ENCODE data around the gene ADGRG1. TPM values are rescaled to one million over a fixed set of nuclear protein-coding genes. Genes with fewer than 3 reads are reported as not detected.
A peak's percentile ranks its signal among the peaks of the same experiment; 100 is the strongest.

ADGRG1 gene
- total RNA-seq, 1 experiment from 2014 or later = 18.9 TPM

DNA sequence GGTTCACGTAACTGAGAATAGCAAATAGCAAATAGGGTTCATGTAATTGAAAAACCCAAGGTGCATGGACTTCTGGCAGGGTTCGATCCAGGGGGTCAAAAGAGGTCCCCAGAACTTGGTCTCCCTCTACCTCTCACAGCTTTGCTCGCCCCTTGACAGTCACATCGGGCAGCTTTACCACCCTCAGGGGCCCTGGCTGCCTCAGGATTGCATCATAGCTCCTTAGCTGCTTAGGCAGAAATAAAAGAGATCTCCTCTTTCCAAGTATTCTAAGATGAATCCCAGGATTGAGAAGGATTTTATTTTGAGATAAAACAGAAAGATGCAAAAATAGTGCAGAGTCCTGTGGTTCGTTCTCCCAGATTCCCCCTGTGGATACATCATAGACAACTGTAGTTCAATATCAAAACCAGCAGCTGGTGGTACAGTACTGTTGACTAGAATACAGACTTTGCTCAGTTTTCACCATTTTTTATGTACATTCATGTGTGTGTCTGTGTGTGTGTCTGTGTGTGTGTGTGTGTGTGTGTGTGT is 52.5 kb downstream of the ADGRG1 start:
- DNase-seq (ENCODE audit: low read depth) = no peak

DNA sequence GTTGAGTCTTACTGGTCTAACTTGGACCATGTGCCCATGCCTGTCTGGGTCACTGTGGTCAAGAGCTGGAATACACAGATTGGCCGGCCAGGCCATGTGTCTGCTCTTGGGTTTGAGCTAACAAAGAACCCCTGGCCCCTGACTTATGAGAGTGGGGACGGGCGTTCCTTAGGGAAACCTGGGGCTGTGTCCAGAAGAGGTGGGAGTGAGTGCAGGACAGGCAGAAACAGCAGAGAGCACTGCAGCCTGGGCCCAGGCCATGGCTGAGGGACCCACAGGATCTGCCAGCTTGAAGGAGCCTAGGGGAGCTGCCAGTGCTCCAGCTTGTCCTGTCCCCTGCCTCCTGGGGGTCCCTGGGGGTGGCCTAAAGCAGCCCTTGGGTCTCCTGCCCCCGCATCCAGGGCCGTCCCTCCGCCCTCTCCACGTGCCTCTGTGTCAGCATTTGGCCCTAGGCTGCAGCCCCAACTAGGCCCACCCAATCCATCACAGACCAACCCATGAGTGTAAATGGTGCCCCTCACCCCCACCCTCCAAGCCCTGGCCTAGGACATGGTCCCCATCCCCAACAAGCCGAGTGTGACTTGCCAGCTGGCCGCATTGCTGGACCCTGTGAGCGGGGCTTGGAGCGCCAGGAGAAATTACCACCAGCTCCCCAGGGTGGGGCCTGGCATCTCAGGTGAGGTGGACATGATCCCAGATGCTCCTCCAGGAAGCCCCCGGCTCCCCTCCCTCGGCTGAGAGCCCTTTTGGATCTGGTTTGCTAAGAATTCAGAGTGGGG is 53.7 kb downstream of the ADGRG1 start:
- DNase-seq (ENCODE audit: low read depth) = no peak

DNA sequence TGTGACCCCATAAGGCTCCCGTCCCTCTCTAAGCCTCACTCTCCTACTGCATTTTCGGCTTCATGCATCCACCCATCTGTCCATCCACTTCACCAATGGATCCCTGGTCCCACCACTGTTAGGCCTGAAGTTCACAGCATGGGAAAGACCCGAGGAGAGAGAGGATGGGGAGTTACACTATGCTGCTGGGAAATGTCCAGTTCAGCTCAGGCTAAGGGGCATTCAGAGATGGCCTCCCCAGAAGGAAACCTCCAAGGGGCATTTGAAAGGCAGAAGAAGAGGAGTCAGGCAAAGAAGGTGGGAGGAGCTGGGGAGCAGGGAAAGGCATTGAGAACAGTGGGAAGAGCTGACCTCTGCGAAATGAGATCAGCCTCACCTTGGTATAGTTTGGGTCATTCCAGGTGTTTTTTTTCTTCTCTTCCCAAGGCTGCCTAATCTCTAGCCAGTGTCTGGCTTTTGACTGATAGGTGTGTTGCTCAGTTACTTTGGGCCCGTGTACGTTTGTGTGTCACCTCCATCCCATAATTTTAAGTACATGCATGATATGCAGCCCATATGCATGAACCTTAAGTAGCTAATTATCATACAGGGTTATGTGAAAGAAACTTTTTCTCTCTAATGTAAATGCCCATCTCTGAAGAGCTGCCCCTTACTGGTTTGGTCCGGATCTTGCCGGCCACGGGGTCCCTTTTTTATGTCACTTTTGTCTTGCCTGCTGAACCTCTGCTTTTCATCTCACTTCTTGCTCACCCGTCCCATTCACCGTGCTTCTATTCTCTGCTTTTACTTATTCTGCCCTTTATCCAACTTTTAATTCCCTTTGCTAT is 54.6 kb downstream of the ADGRG1 start:
- DNase-seq (ENCODE audit: low read depth) = no peak

DNA sequence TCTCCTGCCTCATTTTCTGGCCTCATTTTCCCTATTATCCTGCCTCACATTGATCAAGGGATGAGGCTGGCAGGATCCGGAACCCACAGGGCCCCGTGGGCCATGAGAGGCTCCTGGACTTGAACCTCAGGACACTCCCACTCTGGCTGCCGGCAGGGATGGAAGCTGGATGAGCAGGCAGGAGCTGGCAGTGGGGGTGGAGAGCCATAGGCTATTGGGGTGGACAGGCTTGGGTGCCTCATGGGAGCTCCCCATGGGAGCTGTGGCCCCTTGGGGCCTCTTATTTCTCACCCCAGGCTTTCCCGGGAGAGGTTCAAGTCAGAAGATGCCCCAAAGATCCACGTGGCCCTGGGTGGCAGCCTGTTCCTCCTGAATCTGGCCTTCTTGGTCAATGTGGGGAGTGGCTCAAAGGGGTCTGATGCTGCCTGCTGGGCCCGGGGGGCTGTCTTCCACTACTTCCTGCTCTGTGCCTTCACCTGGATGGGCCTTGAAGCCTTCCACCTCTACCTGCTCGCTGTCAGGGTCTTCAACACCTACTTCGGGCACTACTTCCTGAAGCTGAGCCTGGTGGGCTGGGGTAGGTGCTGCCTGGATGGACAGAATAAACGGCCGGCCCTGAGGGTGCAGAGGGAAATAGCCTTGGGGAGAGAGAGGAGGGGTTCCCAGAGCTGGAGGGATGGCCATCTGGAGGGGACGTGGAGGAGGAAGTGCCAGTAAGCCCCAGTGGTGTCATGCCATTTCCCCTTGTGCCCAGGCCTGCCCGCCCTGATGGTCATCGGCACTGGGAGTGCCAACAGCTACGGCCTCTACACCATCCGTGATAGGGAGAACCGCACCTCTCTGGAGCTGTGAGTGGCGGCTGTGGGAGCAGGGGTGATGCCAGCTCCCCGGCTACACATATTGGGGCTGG is 55.5 kb downstream of the ADGRG1 start:
- no peak for DNase-seq (ENCODE audit: low read depth)

DNA sequence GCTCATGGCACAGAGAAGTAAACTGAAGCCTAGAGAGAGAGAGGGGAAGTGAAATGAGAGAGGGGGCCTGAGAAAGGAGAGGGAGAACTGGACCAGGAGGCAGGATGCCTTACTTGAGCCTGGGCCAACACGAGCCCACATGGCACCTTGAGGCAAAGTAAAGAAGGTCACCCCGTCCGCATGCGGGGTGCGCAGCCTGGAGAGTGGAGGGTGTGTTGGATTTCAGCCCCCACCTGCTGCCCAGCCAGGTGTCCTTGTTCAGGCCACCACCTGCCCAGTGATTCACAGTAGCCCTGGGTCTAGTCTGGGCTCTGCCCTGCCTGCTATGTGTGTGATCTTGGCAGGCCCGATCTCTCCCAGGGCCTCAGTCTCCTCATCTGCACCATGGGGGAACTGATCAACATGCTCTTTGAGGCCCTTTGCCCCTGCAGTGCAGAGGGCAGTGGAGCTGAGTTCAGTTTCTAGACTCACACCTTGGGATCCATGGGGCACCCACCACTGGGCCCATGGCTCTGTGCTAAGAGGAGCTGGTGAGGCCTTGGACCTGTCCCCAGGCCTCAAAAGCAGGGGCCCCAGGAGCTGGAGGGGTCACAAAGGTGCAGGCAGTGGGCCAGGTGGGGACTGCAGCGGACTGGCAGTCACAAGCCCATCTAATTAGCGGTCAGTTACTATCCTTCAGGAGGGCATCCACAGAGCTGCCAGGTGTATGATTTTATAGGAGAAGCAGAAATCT is 56.4 kb downstream of the ADGRG1 start:
- DNase-seq (ENCODE audit: low read depth) = no peak

DNA sequence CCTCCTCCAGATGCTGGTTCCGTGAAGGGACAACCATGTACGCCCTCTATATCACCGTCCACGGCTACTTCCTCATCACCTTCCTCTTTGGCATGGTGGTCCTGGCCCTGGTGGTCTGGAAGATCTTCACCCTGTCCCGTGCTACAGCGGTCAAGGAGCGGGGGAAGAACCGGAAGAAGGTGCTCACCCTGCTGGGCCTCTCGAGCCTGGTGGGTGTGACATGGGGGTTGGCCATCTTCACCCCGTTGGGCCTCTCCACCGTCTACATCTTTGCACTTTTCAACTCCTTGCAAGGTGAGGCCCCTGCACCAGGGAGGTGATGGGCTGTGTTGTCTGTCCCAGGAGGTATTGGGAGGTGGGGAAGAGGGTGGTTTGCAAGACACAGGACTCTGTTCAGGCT is 57.2 kb downstream of the ADGRG1 start:
- no peak for DNase-seq (ENCODE audit: low read depth)

DNA sequence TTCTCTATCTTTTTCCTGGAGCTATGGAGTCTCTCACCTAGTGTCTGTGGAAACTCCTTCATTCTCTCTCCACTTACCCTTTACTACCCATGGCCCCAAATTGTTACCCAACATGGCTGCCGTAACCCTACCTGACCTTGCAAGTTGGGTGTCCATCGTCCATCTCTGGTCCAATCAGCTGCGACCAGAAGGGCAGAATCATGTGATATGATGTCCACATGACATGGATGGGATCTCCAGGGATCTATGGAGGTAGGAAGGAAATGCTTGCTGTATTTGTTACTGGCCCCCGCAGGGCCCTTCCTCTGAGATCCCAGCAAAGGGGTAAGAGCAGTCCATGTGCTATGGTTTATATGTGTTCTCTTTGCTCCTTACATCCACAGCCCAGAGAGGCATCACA is 58.1 kb downstream of the ADGRG1 start:
- no peak for DNase-seq (ENCODE audit: low read depth)

DNA sequence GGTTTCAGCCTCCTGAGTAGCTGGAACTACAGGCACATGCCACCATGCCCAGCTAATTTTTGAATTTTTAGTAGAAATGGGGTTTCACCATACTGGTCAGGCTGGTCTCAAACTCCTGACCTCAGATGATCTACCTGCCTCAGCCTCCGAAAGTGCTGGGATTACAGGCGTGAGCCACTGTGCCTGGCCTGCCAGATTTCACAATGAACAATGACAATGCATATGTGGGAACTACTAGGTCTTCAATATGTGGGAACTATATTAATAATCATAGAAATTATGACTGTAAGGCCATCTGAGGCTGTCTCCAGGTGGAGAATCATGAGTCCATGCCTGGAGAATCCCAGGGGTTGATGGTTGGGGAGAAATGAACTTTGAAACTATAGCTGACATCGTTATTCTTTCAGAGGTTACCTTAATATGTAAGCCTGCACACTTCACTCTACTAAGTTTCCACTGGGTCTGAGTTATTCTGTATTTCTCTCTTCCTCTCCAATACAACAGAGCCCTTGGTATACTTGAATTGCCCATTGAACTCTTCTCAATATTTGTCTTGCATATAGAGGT is 59.0 kb downstream of the ADGRG1 start:
- DNase-seq (ENCODE audit: low read depth) = no peak

DNA sequence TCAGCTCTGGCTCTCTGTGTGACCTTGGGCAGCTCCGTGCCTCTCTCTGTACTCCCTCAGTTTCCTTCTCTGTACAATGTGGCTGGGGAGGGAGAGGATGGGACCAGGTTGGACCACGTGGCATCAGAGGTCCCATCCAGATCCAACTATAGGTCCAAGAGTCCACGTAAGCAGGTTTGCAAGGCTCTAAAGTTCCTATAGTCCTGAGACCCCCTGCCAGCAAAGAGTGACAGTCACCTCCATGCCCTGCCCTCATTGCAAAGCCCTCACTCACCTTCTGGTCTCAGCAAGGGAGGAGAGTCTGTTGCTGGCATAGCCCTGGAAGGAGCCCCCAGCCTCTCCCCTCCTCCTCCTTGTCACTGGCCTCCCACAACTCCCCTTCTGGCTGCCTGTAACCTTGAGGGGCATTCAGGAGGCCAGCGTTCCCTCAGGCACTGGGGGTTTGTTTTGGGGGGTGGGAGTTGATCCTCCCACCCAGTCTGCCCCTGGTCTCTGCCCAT is 60.1 kb downstream of the ADGRG1 start:
- no peak for DNase-seq (ENCODE audit: low read depth)

DNA sequence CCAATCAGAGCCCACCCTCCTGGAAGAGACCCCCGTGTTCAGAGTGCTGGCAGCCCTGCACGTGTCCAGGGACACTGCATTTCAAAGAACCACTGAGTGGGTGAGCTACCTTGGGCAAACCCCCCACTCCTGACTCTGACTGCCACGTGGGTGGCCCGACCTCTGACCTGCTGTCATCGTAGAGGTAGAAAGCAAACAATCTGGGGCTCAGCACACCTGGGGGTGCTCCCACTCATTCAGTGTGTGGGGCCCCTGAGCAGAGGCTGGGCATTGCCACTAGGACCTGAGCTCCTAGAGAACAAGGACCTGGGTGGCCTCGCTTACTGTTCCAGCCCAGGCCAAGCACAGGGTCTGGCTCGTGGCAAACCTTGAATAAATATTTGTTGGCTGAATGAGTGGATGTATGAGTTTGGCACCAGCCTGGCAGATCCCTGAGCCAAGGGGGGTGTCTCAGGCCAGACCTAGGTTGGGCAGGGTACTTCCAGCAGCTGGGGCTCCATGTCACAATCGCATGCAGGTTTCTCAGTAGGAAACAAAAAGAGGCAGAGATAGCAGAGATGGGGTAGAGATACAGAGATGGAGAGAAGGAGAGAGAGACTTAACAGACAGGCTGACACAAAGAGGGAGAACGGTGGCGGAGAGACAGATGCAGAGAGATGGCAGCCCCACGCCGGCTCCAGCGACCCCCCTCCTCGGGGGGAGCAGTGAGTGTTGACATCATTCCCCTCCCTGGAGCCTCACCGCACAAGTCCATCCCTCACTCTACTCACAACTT is 60.7 kb downstream of the ADGRG1 start:
- no peak for DNase-seq (ENCODE audit: low read depth)

DNA sequence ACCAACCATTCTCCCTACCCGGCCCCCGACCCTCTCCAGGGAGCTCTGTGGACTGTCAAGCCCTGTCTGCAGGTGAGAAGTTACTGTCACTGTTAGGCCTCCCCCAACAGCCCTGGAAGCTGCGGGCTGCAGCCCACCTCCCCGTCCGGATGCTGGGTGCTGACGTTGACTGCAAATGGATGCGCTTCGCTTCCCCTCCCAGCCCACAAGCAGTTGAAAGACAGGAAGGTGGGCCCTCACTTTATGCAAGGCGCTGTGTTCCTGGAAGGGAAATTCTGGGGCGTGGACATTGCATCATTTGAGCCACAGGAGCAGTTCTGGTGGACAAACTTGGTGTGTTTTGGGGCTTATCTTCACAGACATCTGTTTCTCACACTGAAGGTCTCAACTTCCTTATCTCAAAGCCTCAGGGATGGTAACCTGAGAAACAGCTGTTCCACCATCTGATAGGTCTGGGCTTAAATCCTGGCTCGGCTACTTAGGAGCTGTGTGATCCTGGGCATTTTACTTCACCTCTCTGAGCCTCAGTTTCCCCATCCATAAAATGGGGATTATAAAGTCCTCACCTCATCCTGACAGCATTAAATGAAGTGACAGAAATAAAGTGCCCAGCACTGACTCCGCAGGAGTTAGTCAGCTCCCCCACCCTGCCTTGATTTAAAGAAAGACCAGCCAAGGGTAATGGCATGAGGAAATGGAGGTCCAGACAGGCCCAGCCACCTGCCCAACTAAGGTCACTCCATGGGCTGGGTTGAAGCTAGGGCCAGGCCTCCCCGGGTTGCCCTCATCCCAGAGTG is 61.5 kb downstream of the ADGRG1 start:
- DNase-seq (ENCODE audit: low read depth) = no peak

DNA sequence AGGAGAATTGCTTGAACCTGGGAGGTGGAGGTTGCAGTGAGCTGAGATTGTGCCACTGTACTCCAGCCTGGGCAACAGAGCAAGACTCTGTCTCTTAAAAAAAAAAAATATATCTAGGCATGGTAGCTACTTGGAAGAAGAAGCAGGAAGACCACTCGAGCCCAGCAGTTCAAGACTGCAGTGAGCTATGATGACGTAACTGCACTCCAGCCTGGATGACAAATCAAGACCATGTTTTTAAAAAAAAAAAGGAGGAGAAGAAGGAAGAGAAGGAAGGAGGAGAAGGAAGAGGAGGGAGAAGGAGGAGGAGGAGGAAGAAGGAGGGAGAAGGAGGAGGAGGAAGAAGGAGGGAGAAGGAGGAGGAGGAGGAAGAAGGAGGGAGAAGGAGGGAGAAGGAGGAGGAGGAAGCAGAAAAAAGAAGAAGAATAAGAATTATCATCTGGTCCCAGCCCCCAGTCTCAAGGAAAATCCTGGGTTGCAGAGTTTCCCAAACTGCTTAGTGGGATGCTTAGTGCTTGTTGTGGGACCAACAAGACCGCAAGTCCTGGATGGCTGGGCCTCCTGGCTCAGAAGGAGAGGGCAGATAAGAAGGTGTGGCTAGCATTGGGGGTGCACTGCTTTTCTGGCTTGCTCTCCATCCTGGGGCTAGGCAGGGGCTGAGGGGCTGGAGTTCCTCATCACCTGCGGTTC is 62.5 kb downstream of the ADGRG1 start:
- peak; percentile 34 for DNase-seq (ENCODE audit: low read depth)

DNA sequence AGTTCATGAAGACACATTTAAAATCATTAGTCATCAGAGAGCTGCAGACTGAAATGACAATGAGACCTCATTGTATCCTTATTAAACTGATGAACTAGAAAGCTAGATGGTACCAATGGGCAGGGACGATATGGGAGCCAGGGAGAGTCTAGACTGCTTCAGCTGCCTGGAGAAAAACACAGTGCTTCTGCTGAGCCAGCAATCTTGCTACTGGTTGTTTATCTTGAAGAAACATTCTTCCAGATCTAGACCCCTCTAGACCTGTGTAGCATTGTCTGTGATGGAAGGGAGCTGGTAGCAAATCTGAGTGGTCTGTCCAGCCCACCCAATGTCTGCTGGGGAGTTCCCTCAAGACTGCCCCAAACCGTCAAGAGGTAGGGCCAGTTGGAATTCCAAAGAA is 64.2 kb downstream of the ADGRG1 start:
- DNase-seq (ENCODE audit: low read depth) = no peak

DNA sequence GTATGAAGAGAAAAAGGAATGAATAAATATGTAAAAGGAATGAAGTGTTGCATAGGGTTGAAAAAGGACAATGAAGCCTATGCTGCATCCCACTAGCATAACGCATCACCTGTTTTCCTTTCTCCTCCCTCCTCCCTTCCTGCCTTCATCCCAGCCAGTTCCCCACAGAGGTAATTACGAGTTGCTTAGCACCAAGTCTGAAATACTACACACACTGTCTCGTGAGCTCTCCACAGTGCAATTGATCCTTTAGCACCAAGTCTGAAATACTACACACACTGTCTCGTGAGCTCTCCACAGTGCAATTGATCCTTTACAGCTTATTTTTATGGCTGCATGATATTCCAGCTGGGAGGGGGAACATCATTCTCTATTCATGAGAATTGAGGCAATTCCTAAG is 65.1 kb downstream of the ADGRG1 start:
- no peak for DNase-seq (ENCODE audit: low read depth)

DNA sequence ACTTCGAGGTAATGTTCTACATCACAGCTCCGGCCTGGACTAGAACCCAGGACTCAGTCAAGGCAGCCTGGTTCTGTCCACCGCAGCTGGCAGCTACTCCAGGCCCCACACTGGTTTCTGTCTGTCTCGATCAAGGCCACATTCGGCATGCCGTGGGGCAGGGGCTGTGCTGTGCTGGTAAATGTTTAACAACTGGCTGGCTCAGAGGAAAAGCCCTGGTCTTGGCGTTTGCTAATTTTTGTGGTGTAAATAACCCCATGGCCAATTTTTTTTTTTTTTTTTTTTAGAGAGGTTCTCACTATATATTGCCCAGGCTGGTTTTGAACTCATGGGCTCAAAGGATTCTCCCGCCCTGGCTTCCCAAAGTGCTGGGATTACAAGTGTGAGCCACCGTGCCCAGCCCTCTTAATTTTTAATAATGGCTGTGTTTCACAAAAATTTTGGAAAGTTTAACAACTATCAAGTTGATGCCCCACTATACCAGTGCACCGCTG is 65.8 kb downstream of the ADGRG1 start:
- no peak for DNase-seq (ENCODE audit: low read depth)

DNA sequence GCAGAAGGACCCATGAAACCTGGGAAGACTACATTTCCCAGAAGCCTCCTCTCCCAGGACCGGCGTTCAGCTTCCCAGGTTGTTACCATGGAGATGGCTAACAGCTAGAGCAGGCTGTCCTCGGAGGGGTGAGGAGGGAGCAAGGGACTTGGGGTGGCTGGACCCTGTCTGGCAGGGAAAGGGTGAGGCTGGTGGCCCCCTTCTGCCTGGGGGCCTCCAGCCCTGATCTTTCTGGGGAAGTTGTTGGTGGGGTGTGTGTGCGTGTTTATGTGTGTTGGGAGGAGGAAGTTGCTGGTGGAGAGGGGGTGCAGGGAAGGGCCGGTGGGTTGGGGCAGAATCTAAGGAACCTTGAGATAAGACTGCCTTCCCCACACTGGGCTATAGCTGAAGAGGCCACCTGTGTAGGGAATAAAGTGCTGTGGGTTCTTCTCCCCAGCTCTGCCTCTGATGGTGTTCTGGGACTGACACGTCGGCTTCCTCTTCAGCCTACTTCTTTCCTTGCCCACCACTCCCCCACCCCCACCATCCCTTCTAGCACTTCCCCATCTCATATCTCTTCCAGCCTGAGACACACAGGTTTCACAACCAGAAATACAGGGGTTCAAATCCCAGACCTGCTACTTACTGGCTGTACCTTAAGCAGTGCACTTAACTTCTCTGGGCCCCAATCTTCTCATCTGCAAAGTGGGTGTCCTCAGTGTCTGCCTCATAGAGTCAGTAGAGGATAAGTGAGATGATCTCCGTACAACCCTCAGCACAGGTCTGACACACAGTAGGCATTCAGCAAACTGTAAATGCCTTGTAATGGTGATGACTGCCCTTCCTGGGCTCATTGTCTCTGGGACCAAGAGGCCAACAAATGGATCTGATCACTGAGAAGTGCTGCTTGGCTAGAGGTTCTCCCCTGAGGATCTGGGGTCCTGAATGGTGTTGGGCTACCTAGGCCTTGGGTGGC is 66.6 kb downstream of the ADGRG1 start, which contains the start of gene DRC7:
Gene DRC7 (plus strand): TSS at position 82 of the 955 bp plus-strand sequence. CDS start 3,144 bp downstream, outside the sequence.
- DNase-seq (ENCODE audit: low read depth) = peak; percentile 44
